Endothelial cell (in vitro differentiated cells): ENCODE results near the gene PRSS12. TPM values are rescaled to one million over a fixed set of nuclear protein-coding genes. Genes with fewer than 3 reads are reported as not detected.
"Not testable (repeated sequence)": the region's sequence is repeated elsewhere in the genome, so short reads cannot be mapped to it uniquely, and the experiment has no call there.

ENCODE experiments used
- DNase-seq: peaks from one replicate; pipeline ENCODE4 v3.0.0; 2021; ENCODE audit warnings: low spot score
- H3K27ac Mint-ChIP-seq: one replicate; pipeline ENCODE4 v1.8.0; 2021; ENCODE audit warnings: mixed read lengths, inconsistent platforms; ENCODE audit not compliant: unreplicated experiment
- H3K27me3 Mint-ChIP-seq: one replicate; pipeline ENCODE4 v1.8.0; 2021; ENCODE audit warnings: mild to moderate bottlenecking, moderate library complexity, mixed read lengths, inconsistent platforms; ENCODE audit not compliant: unreplicated experiment
- H3K36me3 Mint-ChIP-seq: one replicate; pipeline ENCODE4 v1.8.0; 2021; ENCODE audit warnings: mild to moderate bottlenecking, low read depth, mixed read lengths, inconsistent platforms; ENCODE audit not compliant: unreplicated experiment
- H3K4me1 Mint-ChIP-seq: one replicate; pipeline ENCODE4 v1.8.0; 2021; ENCODE audit warnings: mild to moderate bottlenecking, mixed read lengths, inconsistent platforms; ENCODE audit not compliant: unreplicated experiment
- H3K4me3 Mint-ChIP-seq: one replicate; pipeline ENCODE4 v1.8.0; 2021; ENCODE audit warnings: mild to moderate bottlenecking, mixed read lengths, inconsistent platforms; ENCODE audit not compliant: unreplicated experiment
- H3K9me3 Mint-ChIP-seq: one replicate; pipeline ENCODE4 v1.8.0; 2021; ENCODE audit warnings: mixed read lengths, inconsistent platforms; ENCODE audit not compliant: unreplicated experiment
- total RNA-seq: library from RNA; stranded (reverse); fragmentation: NEBNext Ultra II Directional; extraction: Animal tissue kit (Norgen Biotek cat#: 25700); gene quantifications from one replicate; pipeline ENCODE4 v1.2.1, GENCODE V29; 2021; ENCODE audit not compliant: unreplicated experiment
- TF ChIP-seq, protein P1 (sequence below): fragments of 200-600 bp; sonication (generic); IDR thresholded peaks from one replicate; pipeline ENCODE4 v1.5.0; 2021; ENCODE audit warnings: antibody characterized with exemption; ENCODE audit not compliant: unreplicated experiment

The PRSS12 gene
- total RNA-seq, 1 donor from 2014 or later: 0.77 TPM

DNA sequence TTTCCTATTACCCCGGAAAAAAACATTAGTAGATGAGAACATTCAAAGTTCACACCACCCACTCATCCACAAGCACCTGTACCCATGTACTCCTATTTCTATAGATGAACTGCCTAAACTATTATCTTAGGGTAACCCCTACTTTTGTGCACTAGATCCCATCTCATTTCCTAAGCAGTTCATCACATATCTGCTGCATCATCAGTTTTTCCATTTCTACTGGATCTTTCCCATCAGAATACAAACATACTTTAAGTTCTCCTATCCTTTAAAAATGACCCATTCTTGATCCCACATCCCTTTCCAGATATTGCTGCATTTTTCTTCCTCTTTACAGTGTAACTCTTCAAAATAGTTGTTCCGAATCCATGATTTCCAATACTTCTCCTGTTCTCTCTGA lies 81.0 kb downstream of the PRSS12 start:
- no peak for DNase-seq
- H3K27me3 Mint-ChIP-seq: peaks cover under 1% of the 10 kb centered on the region
- peaks cover 3% of the 10 kb centered on the region for H3K4me1 Mint-ChIP-seq
- TF ChIP-seq, protein P1, sequence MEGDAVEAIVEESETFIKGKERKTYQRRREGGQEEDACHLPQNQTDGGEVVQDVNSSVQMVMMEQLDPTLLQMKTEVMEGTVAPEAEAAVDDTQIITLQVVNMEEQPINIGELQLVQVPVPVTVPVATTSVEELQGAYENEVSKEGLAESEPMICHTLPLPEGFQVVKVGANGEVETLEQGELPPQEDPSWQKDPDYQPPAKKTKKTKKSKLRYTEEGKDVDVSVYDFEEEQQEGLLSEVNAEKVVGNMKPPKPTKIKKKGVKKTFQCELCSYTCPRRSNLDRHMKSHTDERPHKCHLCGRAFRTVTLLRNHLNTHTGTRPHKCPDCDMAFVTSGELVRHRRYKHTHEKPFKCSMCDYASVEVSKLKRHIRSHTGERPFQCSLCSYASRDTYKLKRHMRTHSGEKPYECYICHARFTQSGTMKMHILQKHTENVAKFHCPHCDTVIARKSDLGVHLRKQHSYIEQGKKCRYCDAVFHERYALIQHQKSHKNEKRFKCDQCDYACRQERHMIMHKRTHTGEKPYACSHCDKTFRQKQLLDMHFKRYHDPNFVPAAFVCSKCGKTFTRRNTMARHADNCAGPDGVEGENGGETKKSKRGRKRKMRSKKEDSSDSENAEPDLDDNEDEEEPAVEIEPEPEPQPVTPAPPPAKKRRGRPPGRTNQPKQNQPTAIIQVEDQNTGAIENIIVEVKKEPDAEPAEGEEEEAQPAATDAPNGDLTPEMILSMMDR: no peak
- H3K27ac Mint-ChIP-seq: no peak overlapping the region
- no peak overlapping the region for H3K4me3 Mint-ChIP-seq
- H3K36me3 Mint-ChIP-seq: no peaks in the 10 kb centered on the region
- H3K9me3 Mint-ChIP-seq: no peaks in the 10 kb centered on the region

DNA sequence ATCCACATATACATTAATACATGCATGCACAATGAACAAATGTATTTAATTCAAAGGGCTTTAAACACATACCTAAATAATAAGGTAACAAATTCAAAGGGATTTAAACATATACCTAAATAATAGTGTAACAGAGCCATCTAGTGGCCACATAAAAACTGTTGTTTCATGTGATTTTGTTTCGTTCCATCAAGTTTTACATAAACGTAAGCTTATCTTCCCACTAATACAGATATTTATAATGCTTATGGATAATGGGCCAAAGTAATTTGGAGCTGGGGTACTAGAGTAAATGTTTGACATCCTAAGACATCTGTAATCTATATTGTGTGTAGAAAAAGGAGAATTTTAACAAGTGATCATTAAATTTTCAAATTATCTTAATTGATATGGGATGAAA lies 82.3 kb downstream of the PRSS12 start:
- DNase-seq: no peak
- TF ChIP-seq, protein P1: peak; percentile 64
- H3K27ac Mint-ChIP-seq: no peak overlapping the region
- no peaks in the 10 kb centered on the region for H3K9me3 Mint-ChIP-seq
- H3K4me1 Mint-ChIP-seq: peaks cover 3% of the 10 kb centered on the region
- H3K27me3 Mint-ChIP-seq: peaks cover 1% of the 10 kb centered on the region
- H3K36me3 Mint-ChIP-seq: no peaks in the 10 kb centered on the region
- no peak overlapping the region for H3K4me3 Mint-ChIP-seq

DNA sequence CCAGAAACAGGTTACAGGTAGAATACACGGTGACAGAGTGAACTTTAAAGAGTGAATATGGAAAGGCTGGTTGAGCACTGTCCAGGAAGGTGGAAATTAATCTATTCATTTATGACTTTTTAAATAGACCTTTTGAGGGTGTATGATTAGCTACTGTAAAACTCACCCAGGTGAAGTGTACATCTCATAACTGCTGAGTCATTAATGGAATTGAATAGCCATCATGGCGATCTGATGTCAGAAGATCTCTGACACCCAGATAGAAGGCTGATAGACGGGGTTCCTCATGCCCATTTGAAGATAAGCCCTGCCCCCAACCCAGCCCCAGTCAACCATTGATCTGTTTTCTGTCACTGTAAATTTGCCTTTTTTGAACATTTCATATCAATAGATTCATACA lies 84.0 kb downstream of the PRSS12 start:
- H3K36me3 Mint-ChIP-seq: no peaks in the 10 kb centered on the region
- H3K4me1 Mint-ChIP-seq: no peaks in the 10 kb centered on the region
- no peaks in the 10 kb centered on the region for H3K9me3 Mint-ChIP-seq
- H3K4me3 Mint-ChIP-seq: no peak overlapping the region
- TF ChIP-seq, protein P1: no peak
- no peak overlapping the region for H3K27ac Mint-ChIP-seq
- no peak for DNase-seq
- peaks cover 1% of the 10 kb centered on the region for H3K27me3 Mint-ChIP-seq

DNA sequence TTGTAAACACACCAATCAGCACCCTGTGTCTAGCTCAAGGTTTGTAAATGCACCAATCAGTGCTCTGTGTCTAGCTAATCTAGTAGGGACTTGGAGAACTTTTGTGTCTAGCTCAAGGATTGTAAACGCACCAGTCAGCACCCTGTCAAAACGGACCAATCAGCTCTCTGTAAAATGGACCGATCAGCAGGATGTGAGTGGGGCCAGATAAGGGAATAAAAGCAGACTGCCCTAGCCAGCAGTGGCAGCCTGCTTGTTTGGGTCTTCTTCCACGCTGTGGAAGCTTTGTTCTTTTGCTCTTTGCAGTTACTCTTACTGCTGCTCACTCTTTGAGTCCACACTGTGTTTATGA lies 86.7 kb downstream of the PRSS12 start:
- not testable (repeated sequence) for H3K36me3 Mint-ChIP-seq

DNA sequence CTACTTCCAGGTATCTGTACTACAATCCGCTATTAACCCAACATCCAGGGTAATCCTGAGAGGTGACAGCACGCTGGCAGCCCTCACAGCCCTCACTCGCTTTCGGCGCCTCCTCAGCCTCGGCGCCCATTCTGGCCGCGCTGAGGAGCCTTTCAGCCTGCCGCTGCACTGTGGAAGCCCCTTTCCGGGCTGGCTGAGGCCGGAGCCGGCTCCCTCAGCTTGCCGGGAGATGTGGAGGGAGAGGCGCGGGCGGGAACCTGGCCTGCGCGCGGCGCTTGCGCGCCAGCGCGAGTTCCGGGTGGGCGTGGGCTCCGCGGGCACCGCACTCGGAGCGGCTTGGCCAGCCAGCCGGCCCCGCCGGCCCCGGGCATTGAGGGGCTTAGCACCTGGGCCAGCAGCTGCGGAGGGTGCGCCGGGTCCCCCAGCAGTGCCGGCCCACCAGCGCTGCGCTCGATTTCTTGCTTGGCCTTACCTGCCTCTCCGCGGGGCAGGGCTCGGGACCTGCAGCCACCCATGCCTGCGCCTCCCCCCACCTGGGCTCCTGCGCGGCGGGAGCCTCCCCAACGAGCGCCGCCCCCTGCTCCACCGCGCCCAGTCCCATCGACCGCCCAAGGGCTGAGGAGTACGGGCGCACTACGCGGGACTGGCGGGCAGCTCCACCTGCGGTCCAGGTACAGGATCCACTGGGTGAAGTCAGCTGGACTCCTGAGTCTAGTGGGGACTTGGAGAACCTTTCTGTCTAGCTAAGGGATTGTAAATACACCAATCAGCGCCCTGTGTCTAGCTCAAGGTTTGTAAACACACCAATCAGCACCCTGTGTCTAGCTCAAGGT lies 87.3 kb downstream of the PRSS12 start:
- Mint-ChIP-seq H3K9me3 (no peaks in the 10 kb centered on the region), H3K4me1 (no peaks in the 10 kb centered on the region), H3K27me3 (peaks cover 1% of the 10 kb centered on the region), H3K36me3 (no peaks in the 10 kb centered on the region), H3K27ac (no peak overlapping the region), H3K4me3 (no peak overlapping the region)
- TF ChIP-seq, protein P1: no peak
- peak; percentile 43 for DNase-seq

More for the DNA sequence above, 86.7 kb downstream of the PRSS12 start:
- not testable (repeated sequence) for H3K4me3 Mint-ChIP-seq, DNase-seq, H3K27me3 Mint-ChIP-seq, H3K27ac Mint-ChIP-seq, H3K4me1 Mint-ChIP-seq, H3K9me3 Mint-ChIP-seq
